Measurements from ENCODE around the gene LAMTOR3.

DNA sequence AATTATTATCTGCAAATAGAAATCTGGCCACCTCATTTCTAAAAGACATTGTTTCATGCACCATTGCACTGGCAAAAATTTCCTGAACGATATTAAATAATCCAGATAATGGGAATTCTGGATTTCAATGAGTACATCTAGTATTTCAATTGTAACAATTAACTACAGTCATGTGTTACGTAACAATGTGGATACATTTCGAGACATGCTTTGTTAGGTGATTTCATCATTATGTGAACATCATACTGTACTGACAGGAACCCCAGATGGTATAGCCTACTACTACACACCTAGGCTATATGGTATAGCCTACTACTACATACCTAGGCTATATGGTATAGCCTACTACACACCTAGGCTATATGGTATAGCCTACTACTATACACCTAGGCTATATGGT lies 14.8 kb downstream of the LAMTOR3 start:
- no peak for TF ChIP-seq ETS1 (IDR thresholded peaks at IDR 0.05)
- TF ChIP-seq, protein P1, sequence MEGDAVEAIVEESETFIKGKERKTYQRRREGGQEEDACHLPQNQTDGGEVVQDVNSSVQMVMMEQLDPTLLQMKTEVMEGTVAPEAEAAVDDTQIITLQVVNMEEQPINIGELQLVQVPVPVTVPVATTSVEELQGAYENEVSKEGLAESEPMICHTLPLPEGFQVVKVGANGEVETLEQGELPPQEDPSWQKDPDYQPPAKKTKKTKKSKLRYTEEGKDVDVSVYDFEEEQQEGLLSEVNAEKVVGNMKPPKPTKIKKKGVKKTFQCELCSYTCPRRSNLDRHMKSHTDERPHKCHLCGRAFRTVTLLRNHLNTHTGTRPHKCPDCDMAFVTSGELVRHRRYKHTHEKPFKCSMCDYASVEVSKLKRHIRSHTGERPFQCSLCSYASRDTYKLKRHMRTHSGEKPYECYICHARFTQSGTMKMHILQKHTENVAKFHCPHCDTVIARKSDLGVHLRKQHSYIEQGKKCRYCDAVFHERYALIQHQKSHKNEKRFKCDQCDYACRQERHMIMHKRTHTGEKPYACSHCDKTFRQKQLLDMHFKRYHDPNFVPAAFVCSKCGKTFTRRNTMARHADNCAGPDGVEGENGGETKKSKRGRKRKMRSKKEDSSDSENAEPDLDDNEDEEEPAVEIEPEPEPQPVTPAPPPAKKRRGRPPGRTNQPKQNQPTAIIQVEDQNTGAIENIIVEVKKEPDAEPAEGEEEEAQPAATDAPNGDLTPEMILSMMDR (conservative IDR thresholded peaks at IDR 0.05; ENCODE audit: low read depth in 2 of 2): no peak

Measured in GM23338 (cell line).